Measurements from ENCODE around the gene KCTD2.

- no peak for TF ChIP-seq POLR2AphosphoS5 (IDR thresholded peaks at IDR 0.05)
- TF ChIP-seq CTCF (IDR thresholded peaks at IDR 0.05), result no peak
- no peak for TF ChIP-seq EP300 (IDR thresholded peaks at IDR 0.05)
These were observed 35.0 kb upstream of the KCTD2 start for GRCh38 chr17:75012096-75012345.
